ENCODE results near the gene TNFRSF17. TPM values are rescaled to one million over a fixed set of nuclear protein-coding genes. Genes with fewer than 3 reads are reported as not detected.
"Not testable (repeated sequence)": the region's sequence is repeated elsewhere in the genome, so short reads cannot be mapped to it uniquely, and the experiment has no call there.

TNFRSF17 gene
- total RNA-seq, 1 experiment from 2014 or later = not detected

DNA sequence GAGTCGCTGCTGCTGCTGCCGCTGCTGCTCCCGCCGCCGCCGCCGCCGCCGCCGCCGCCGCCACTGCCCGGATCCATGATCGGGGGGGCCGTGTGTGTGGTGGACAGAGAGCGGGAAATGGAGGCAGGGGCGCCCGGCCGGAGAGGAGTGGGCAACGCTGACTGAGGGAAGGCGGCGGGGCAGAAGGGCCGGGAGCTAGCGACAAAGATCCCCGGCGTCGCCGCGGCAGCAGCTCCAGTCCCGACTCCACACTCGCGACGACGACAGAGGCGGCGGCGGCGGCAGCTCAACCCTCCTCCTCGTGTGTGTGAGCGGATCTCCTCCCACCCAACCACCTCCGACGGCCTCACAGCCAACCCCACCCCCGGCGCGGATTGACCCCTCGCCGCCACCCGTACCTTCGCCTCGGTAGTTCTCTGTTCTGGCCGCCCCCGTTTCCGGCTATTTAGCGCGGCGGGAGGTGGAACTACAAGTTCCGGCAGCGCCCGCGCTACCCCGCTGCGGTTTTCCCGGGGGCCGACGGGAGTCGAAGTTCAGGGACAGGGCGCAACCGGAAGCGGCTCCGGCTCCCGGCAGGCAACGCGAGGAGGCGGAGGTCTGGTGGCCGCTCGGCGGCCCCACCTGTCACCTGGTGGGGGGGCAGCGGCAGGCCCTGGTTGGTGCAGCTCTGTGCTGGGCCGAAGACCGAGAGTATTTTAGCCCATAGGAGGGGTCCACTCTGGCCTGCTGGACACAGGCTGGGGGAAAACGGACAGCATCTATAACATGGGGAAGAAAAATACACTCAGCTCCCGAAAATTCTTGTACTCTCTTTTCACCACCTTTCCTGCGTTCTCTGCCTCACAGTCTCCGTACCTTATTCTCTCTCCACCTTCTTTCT is 49.1 kb upstream of the TNFRSF17 start, which contains the start of gene GSPT1 (continued):
- TF ChIP-seq, protein P1, sequence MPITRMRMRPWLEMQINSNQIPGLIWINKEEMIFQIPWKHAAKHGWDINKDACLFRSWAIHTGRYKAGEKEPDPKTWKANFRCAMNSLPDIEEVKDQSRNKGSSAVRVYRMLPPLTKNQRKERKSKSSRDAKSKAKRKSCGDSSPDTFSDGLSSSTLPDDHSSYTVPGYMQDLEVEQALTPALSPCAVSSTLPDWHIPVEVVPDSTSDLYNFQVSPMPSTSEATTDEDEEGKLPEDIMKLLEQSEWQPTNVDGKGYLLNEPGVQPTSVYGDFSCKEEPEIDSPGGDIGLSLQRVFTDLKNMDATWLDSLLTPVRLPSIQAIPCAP (CRISPR knock-in tag; IDR thresholded peaks at IDR 0.05) = no peak
- TF ChIP-seq, protein P2, sequence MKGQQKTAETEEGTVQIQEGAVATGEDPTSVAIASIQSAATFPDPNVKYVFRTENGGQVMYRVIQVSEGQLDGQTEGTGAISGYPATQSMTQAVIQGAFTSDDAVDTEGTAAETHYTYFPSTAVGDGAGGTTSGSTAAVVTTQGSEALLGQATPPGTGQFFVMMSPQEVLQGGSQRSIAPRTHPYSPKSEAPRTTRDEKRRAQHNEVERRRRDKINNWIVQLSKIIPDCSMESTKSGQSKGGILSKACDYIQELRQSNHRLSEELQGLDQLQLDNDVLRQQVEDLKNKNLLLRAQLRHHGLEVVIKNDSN (CRISPR knock-in tag; IDR thresholded peaks at IDR 0.05) = peak; percentile 33; the same call in 1 of the 2 replicates
- TF ChIP-seq CREM (CRISPR knock-in tag; IDR thresholded peaks at IDR 0.05) (peak; percentile 64; the same call in 1 of the 2 replicates), ZNF317 (CRISPR knock-in tag; IDR thresholded peaks at IDR 0.05; ENCODE audit: borderline replicate concordance, low read depth) (no peak), ZBTB21 (CRISPR knock-in tag; IDR thresholded peaks at IDR 0.05; ENCODE audit: borderline replicate concordance) (peak; percentile 81), ZNF121 (CRISPR knock-in tag; IDR thresholded peaks at IDR 0.05) (no peak)

DNA sequence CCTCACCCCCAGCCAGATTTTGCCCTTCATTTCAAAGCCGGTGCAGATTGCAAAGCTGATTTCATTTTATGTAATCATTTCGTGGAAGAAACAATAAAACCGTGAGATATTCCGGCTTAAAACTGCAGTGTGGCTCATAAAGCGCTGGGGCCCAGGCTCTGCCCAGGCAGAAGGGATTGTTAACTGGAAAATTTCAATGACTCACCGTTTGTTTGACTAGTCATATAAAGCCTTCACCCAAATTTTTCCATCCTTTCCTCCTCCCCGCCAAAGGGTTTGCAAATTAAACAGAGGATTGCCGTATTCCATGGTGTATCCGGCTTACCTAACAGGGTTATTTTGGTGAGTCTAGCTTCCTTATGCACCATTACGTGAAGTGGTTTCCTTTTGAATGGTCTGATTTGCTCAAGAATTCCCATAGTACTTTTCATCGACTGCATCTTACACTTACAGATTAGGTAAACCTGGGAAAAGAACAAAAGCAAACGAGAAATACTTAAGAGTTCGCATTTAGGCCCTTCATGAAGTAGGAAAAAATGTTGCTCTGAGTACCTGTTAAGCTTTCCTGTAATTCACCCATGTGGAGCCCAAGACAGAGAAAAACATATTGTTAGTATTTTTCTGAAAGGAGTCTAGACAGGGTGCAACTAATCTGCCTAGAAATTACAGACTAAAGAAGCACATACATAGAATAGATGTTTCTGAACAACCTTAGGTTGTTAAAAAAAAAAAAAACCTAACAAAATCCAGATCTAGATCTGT is 48.3 kb upstream of the TNFRSF17 start:
- no peak for DNase-seq (ENCODE audit: low spot score)
- CTCF ChIA-PET = interaction anchor here (1.3 kb wide), 1 partner anchor 151 kb away, joined by 6 read pairs; no protein-coding TSS in a partner anchor
- no peak for ATAC-seq
- Mint-ChIP-seq H3K27ac (peak overlapping the region; percentile 89), H3K9me3 (no peaks in the 10 kb centered on the region), H3K4me1 (peaks cover 27% of the 10 kb centered on the region), H3K36me3 (peaks cover 2% of the 10 kb centered on the region; the same call in 1 of the 2 replicates), H3K27me3 (ENCODE audit: low read depth) (no peaks in the 10 kb centered on the region; the same call in 1 of the 2 replicates), H3K4me3 (peak overlapping the region; percentile 78)
- TF ChIP-seq GABPB1 (CRISPR knock-in tag; IDR thresholded peaks at IDR 0.05) = peak; percentile 74
- TF ChIP-seq, protein P3, sequence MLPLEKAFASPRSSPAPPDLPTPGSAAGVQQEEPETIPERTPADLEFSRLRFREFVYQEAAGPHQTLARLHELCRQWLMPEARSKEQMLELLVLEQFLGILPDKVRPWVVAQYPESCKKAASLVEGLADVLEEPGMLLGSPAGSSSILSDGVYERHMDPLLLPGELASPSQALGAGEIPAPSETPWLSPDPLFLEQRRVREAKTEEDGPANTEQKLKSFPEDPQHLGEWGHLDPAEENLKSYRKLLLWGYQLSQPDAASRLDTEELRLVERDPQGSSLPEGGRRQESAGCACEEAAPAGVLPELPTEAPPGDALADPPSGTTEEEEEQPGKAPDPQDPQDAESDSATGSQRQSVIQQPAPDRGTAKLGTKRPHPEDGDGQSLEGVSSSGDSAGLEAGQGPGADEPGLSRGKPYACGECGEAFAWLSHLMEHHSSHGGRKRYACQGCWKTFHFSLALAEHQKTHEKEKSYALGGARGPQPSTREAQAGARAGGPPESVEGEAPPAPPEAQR (CRISPR knock-in tag; IDR thresholded peaks at IDR 0.05) = no peak
- POLR2A ChIA-PET = interaction anchor here (1.0 kb wide), 1 partner anchor 66 kb away, joined by 3 read pairs; no protein-coding TSS in a partner anchor

DNA sequence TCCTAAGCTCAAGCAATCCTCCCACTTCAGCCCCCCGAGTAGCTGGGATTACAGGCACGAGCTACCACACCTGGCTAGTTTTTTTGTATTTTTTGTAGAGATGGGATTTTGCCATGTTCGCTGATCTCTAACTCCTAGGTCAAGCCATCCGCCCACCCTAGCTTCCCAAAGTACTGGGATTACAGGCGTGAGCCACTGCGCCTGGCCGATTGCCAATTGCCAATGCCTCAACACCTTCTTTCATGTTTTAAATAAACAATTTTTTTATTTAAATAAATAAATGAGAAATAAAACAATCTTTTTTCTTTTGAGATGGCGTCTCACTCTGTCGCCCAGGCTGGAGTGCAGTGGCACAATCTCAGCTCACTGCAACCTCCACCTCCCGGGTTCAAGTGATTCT is 41.0 kb upstream of the TNFRSF17 start:
- H3K36me3 Mint-ChIP-seq; H3K4me3 Mint-ChIP-seq; ATAC-seq; H3K27ac Mint-ChIP-seq; H3K9me3 Mint-ChIP-seq; DNase-seq (ENCODE audit: low spot score); H3K4me1 Mint-ChIP-seq; H3K27me3 Mint-ChIP-seq (ENCODE audit: low read depth); POLR2A ChIA-PET: not testable (repeated sequence)
- CTCF ChIA-PET = interaction anchor here (0.6 kb wide), 1 partner anchor 64 kb away, joined by 4 read pairs; no protein-coding TSS in a partner anchor

DNA sequence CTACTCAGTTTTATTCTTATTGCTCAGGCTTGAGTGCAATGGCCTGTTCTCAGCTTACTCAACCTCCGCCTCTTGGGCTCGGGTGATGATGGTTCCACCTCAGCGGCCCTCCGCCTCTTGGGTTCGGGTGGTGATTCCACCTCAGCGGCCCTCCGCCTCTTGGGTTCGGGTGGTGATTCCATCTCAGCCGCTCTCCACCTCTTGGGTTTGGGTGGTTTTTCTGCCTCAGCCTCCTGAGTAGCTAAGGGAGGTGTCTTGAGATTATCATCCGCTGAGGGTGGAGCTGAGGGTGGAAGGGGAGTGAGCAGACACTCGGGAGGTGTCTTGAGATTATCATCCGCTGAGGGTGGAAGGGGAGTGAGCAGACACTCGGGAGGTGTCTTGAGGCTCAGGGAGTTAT is 37.7 kb upstream of the TNFRSF17 start:
- H3K9me3 Mint-ChIP-seq; H3K36me3 Mint-ChIP-seq; DNase-seq (ENCODE audit: low spot score); H3K4me3 Mint-ChIP-seq; ATAC-seq; H3K4me1 Mint-ChIP-seq; H3K27ac Mint-ChIP-seq; H3K27me3 Mint-ChIP-seq (ENCODE audit: low read depth); CTCF ChIA-PET: not testable (repeated sequence)
- POLR2A ChIA-PET = interaction anchor here (0.7 kb wide), 1 partner anchor 12 kb away, joined by 3 read pairs; the partner anchor contains the start of gene GSPT1

DNA sequence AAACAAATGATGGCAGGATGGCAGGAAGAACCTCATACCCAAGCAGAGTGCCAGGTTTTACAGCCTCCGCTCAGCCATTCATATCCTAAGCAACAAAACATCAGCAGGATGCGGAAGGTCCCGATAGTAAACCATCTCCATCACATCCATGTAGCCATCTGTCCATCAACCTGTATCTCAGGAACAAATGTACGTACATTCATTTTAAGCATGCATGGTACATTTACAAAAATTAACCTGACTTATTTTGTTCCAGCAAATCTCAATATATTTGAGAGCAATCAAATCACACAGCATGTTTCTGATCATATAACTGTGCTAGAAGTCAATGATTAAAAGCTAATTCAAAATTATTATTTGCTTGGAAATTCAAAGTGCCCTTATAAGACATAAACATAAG is 23.1 kb upstream of the TNFRSF17 start, which contains the start of gene NPIPB2:
TSS of gene NPIPB2 (minus strand) at position 101 of the 400 bp plus-strand sequence. CDS start at position 101, 0 bp downstream.
- DNase-seq (ENCODE audit: low spot score); H3K4me3 Mint-ChIP-seq; H3K4me1 Mint-ChIP-seq; H3K9me3 Mint-ChIP-seq; ATAC-seq; H3K27me3 Mint-ChIP-seq (ENCODE audit: low read depth); CTCF ChIA-PET; H3K36me3 Mint-ChIP-seq; H3K27ac Mint-ChIP-seq; POLR2A ChIA-PET: not testable (repeated sequence)
